T-helper 9 cell (primary cell): ENCODE results near the gene FAM120A.

Experiments used
- DNase-seq: peaks from one replicate; pipeline ENCODE4 v3.0.0-alpha.2; 2020

The FAM120A gene

DNA sequence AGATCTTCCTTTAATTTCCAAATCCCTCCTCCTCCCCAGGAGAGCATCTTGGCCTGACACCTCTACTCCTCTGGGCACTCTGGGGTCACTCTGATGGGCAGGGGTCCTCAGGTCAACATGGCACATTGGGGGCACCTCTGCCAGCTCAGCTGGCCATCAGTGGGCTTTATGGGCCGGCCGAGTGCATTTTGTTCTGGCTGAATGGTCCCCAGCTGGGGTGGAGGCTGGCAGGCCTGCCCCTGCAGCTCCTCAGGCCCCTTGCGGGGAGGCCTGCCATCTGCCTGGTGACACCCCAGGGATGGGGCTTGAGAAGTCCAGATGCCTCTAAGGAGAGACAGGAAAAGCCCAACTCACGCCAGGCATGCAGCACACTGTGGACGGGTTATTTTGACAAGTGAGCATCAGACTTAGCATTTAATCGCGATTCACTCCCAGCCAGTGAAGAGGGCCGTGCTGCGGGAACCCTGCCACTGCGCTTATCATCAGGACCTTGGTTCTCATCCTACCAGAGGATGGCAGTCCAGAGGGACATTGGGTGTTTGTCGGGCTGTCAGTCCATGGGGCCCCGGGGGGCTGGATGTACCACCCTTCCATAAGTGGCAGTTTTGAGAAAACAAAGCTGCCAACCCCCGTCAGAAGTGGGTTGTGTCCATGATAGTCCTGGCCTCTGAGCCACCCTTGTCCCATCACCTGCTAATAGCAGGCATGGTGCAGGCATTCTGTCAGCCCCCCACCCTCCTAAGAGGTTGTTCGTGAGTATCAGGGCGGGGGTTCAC, 146.6 kb downstream of the FAM120A start:
- DNase-seq = no peak

- no peak for DNase-seq
These were observed 147.3 kb downstream of the FAM120A start for GRCh38 chr9:93598647-93599241.

- no peak for DNase-seq
These were observed 148.3 kb downstream of the FAM120A start for GRCh38 chr9:93599571-93600403.

GRCh38 chr9:93600504-93600903, 149.0 kb downstream of the FAM120A start:
- no peak for DNase-seq

DNA sequence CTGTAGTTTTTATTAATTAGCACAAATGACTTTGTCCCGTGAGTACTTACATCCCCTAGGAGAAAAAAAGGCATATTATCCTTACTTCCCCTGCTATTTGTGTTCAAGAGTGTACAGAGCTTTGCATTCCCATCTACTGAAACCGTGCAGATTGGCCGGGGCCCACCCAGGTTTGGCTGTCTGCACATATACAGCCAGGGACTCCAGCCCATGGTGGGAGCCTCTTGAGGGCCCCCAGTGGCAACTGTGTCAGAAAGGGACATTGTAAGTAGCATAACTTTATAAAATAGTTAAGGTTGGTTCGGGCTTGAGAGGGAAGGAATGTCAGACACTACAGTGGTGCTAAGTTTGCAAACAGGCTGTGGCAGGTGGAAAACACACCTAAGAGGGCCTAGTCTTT, 149.6 kb downstream of the FAM120A start:
- no peak for DNase-seq

DNA sequence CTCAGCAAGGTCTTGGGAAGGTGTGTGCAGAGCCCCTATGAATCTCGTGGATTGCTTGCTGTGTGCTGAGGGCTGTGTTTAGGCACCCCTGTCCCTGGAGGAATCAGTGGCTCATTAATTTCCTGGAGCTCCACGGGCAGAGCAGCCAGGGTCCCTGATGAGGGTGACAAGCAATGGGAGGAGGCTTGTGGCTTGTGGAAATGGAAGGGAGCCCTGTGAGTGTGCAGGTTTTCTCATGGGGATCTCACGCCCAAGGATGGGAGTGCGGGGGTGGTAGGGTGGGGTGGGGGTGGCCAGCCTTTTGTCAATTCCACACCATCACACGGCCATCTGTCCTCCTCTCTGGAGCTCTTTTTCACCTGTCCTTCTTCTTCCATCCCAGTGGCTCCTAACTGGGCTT, 150.2 kb downstream of the FAM120A start:
- DNase-seq = no peak

- DNase-seq = no peak
These were observed 151.5 kb downstream of the FAM120A start for GRCh38 chr9:93603011-93603410.

GRCh38 chr9:93603906-93604326, 152.4 kb downstream of the FAM120A start:
- no peak for DNase-seq

GRCh38 chr9:93606187-93606586, 154.7 kb downstream of the FAM120A start:
- no peak for DNase-seq

DNA sequence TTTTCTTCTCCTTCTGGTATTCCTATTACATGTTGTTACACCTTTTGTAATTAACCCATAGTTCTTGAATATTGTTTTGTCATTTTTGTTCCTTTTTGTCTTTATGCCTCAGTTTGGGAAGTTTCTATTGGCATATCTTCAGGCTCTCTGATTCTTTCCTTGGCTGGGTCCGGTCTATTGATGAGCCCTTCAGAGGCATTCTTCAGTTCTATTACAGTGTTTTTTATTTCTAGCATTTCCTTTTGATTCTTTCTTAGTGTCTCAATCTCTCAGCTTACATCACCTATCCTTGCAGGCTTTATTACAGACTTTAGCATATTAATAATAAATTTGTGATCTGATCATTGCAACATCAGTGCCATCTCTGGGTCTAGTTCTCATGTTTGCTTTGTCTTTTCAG, 158.7 kb downstream of the FAM120A start:
- no peak for DNase-seq

- no peak for DNase-seq
These were observed 160.7 kb downstream of the FAM120A start for GRCh38 chr9:93612052-93612795.

DNA sequence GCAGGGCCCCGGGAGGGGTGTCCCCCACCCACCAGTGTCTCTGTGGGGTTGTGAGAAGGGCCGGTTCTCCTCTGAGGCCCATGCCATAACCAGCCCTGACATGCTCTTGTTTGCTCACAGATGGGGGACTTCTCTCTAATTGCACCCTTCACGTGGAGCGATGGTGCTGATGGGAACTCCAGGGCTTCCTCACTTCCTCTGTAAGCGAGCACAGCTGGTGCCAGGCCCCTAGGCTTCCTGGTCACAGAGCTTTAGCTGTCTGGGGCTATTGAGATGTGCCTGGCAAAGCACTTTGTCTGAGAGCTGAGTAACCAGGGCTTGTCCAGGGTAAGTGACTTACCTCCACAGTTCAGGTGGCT, 161.3 kb downstream of the FAM120A start:
- no peak for DNase-seq

DNA sequence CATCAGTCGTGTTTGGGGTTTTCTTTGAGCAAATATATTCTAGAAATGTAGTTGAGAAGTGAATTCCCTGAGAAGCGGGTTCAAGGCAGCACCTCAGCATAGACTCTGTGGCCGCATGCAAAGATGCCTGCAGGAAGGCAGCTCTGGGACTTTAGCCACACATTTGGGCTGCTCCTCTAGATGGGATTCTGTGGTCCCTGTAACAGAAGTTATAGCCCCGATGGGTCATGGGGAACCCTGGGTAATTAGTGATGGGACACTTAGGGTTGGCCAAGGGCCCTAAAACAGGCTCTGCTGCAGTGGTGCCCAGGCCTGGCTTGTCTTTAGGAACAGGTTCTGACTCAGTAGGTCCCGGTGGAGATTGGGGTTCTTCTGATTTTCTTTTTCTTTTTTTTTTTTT, 161.7 kb downstream of the FAM120A start:
- no peak for DNase-seq

GRCh38 chr9:93613791-93614190, 162.3 kb downstream of the FAM120A start:
- DNase-seq = no peak

DNA sequence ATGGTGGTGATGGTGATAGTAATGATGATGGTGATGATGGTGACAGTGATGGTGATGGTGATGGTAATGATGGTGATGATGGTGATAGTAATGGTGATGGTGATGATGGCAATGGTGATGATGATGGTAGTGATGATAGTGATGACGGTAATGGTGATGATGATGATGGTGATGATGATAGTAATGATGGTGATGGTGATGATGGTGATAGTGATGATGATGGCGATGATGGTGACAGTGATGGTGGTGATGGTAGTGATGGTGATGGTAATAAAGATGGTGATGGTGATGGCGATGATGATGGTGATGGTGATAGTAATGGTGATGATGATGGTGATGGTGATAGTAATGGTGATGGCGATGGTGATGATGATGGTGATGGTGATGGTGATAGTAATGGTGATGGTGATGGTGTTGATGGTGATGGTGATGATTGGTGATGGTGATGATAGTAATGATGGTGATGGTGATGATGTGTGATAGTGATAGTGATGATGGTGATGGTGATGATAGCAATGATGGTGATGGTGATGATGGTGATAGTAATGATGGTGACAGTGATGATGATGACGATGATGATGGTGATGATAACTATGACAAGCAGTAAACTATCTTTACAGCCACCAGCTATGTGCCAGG, 163.5 kb downstream of the FAM120A start:
- DNase-seq = no peak
